K562 (cell line): ENCODE measurements around the gene TRPV6.

Source experiments
- ATF1 ChIP-seq, 2 experiments: fragments of 450-650 bp in 1 of 2; IDR thresholded peaks; 2 replicates each; pipeline ENCODE4 v1.6.1; 2016; ENCODE audit warnings: missing compliant biosample characterization in 1 of 2, missing genetic modification characterization in 1 of 2
- ESRRA ChIP-seq: fragments of 450-650 bp; IDR thresholded peaks from 2 replicates; pipeline ENCODE4 v1.6.1; 2014; ENCODE audit warnings: low read depth, mild to moderate bottlenecking, moderate library complexity, borderline replicate concordance
- FOXK2 ChIP-seq, 2 experiments: fragments of 450-650 bp; IDR thresholded peaks in 1 of 2; conservative IDR thresholded peaks in 1 of 2; 2 replicates each; pipeline ENCODE4 v1.6.1; 2016; ENCODE audit warnings: low read depth in 2 of 2, mild to moderate bottlenecking in 1 of 2
- KAT7 ChIP-seq: sonication (generic); formaldehyde crosslinking; IDR thresholded peaks from 2 replicates; pipeline ENCODE4 v1.8.0; 2022; ENCODE audit warnings: missing genetic modification reagents, mild to moderate bottlenecking, borderline replicate concordance
- MEF2A ChIP-seq: IDR thresholded peaks from 2 replicates; pipeline ENCODE4 v1.6.1; 2011; ENCODE audit warnings: low read depth, mild to moderate bottlenecking, low read length, moderate library complexity; ENCODE audit not compliant: control insufficient read depth
- YBX1 ChIP-seq: fragments of 450-650 bp; IDR thresholded peaks from 2 replicates; pipeline ENCODE4 v1.7.1; 2016; ENCODE audit warnings: mild to moderate bottlenecking
- ZNF274 ChIP-seq: IDR thresholded peaks from 2 replicates; pipeline ENCODE4 v1.6.1; 2011; ENCODE audit warnings: low read depth, mild to moderate bottlenecking, low read length, moderate library complexity, borderline replicate concordance
- TF ChIP-seq, protein P1 (sequence below), 3 experiments: IDR thresholded peaks in 2 of 3; conservative IDR thresholded peaks in 1 of 3; 2 replicates each; pipeline ENCODE4 v1.5.1; 2011 to 2012; ENCODE audit warnings: low read length in 3 of 3, mild to moderate bottlenecking in 3 of 3, control low read depth in 2 of 3, improper control_type of control experiment in 1 of 3, inconsistent platforms in 1 of 3, low read depth in 1 of 3, mixed read lengths in 1 of 3, moderate library complexity in 1 of 3; ENCODE audit not compliant: insufficient read depth in 2 of 3
- TF ChIP-seq, protein P2 (sequence below): sonication (generic); formaldehyde crosslinking; IDR thresholded peaks from 2 replicates; pipeline ENCODE4 v1.8.1; 2023; ENCODE audit warnings: mild to moderate bottlenecking, missing genetic modification reagents
- TF ChIP-seq, protein P3 (sequence below): fragments of 450-650 bp; conservative IDR thresholded peaks from 2 replicates; pipeline ENCODE4 v1.6.1; 2016; ENCODE audit warnings: missing genetic modification characterization, low read depth, mild to moderate bottlenecking, control low read depth, missing compliant biosample characterization

DNA sequence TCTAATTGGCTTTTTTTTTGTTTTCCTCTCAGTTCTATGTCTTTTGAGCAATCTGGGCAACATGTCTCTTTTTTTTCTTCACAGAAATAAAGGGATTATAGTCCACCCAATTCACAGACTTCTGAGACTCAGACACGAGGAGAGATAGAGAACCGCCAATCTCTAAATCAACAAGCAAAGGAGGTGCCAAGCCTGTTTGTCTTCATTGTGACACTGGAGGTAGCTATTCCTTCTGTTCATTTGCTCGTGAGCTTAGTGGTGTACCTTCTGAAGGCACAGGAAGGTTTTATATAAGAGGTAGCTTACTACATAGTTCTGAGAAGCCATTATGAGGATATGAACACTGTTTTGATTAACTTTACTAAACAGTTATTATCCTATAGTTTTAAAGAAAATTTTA is 24.6 kb downstream of the TRPV6 start:
- TF ChIP-seq, protein P1, sequence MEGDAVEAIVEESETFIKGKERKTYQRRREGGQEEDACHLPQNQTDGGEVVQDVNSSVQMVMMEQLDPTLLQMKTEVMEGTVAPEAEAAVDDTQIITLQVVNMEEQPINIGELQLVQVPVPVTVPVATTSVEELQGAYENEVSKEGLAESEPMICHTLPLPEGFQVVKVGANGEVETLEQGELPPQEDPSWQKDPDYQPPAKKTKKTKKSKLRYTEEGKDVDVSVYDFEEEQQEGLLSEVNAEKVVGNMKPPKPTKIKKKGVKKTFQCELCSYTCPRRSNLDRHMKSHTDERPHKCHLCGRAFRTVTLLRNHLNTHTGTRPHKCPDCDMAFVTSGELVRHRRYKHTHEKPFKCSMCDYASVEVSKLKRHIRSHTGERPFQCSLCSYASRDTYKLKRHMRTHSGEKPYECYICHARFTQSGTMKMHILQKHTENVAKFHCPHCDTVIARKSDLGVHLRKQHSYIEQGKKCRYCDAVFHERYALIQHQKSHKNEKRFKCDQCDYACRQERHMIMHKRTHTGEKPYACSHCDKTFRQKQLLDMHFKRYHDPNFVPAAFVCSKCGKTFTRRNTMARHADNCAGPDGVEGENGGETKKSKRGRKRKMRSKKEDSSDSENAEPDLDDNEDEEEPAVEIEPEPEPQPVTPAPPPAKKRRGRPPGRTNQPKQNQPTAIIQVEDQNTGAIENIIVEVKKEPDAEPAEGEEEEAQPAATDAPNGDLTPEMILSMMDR (IDR thresholded peaks at IDR 0.05 in 2 of 3, conservative IDR thresholded peaks at IDR 0.05 in 1 of 3; ENCODE audit: insufficient read depth in 2 of 3, low read depth in 1 of 3, low read length in 3 of 3), result no peak
- TF ChIP-seq ESRRA, result no peak
- no peak for TF ChIP-seq YBX1
- no peak for TF ChIP-seq FOXK2 (conservative IDR thresholded peaks at IDR 0.05 in 1 of 2, IDR thresholded peaks at IDR 0.05 in 1 of 2; ENCODE audit: low read depth in 2 of 2)
- TF ChIP-seq ZNF274, result no peak
- TF ChIP-seq, protein P2, sequence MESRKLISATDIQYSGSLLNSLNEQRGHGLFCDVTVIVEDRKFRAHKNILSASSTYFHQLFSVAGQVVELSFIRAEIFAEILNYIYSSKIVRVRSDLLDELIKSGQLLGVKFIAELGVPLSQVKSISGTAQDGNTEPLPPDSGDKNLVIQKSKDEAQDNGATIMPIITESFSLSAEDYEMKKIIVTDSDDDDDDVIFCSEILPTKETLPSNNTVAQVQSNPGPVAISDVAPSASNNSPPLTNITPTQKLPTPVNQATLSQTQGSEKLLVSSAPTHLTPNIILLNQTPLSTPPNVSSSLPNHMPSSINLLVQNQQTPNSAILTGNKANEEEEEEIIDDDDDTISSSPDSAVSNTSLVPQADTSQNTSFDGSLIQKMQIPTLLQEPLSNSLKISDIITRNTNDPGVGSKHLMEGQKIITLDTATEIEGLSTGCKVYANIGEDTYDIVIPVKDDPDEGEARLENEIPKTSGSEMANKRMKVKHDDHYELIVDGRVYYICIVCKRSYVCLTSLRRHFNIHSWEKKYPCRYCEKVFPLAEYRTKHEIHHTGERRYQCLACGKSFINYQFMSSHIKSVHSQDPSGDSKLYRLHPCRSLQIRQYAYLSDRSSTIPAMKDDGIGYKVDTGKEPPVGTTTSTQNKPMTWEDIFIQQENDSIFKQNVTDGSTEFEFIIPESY (CRISPR knock-in tag), result no peak
- TF ChIP-seq, protein P3, sequence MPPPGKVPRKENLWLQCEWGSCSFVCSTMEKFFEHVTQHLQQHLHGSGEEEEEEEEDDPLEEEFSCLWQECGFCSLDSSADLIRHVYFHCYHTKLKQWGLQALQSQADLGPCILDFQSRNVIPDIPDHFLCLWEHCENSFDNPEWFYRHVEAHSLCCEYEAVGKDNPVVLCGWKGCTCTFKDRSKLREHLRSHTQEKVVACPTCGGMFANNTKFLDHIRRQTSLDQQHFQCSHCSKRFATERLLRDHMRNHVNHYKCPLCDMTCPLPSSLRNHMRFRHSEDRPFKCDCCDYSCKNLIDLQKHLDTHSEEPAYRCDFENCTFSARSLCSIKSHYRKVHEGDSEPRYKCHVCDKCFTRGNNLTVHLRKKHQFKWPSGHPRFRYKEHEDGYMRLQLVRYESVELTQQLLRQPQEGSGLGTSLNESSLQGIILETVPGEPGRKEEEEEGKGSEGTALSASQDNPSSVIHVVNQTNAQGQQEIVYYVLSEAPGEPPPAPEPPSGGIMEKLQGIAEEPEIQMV (tag), result no peak
- TF ChIP-seq MEF2A, result no peak
- no peak for TF ChIP-seq KAT7 (CRISPR knock-in tag)
- no peak for TF ChIP-seq ATF1 (CRISPR knock-in tag; IDR thresholded peaks at IDR 0.05)
- TF ChIP-seq ATF1 (tag; IDR thresholded peaks at IDR 0.05), result no peak
